HepG2 (cell line): ENCODE results near the gene PSMD2.

ENCODE experiments used
- KAT2B ChIP-seq: fragments of 150-350 bp; IDR thresholded peaks from 2 replicates; pipeline ENCODE4 v1.6.1; 2014; ENCODE audit warnings: low read depth, low read length, borderline replicate concordance
- SMAD3 ChIP-seq: sonication (generic); formaldehyde crosslinking; IDR thresholded peaks from 2 replicates; pipeline ENCODE4 v1.4.0; 2020; ENCODE audit warnings: missing genetic modification reagents
- ZNF564 ChIP-seq: sonication (generic); formaldehyde crosslinking; IDR thresholded peaks from 2 replicates; pipeline ENCODE4 v1.8.1; 2023; ENCODE audit warnings: mild to moderate bottlenecking, missing genetic modification reagents
- ZNF609 ChIP-seq: sonication (generic); formaldehyde crosslinking; IDR thresholded peaks from 2 replicates; pipeline ENCODE4 v1.4.0; 2020; ENCODE audit warnings: mild to moderate bottlenecking, missing genetic modification reagents, borderline replicate concordance
- ZNF629 ChIP-seq: sonication (generic); formaldehyde crosslinking; conservative IDR thresholded peaks from 2 replicates; pipeline ENCODE4 v1.5.0; 2020; ENCODE audit warnings: missing genetic modification reagents
- ZNF672 ChIP-seq: sonication (generic); formaldehyde crosslinking; IDR thresholded peaks from 2 replicates; pipeline ENCODE4 v1.8.1; 2022; ENCODE audit warnings: missing genetic modification reagents

GRCh38 chr3:184332370-184333090 is 33.5 kb downstream of the PSMD2 start:
- TF ChIP-seq ZNF609 (CRISPR knock-in tag) (no peak), ZNF564 (no peak), ZNF672 (CRISPR knock-in tag) (no peak), ZNF629 (CRISPR knock-in tag) (no peak), SMAD3 (CRISPR knock-in tag) (no peak), KAT2B (no peak)
